Fibroblast of villous mesenchyme (primary cell): ENCODE results near the gene SUGP1. TPM values are rescaled to one million over a fixed set of nuclear protein-coding genes. Genes with fewer than 3 reads are reported as not detected.

Experiments
- DNase-seq: peaks from one replicate; pipeline ENCODE4 v3.0.0-alpha.2; 2010; ENCODE audit warnings: low read depth
- H3K4me3 ChIP-seq: 2 replicates; pipeline ENCODE4 v1.5.1; 2011; ENCODE audit warnings: low read depth, mild to moderate bottlenecking, low read length
- CTCF ChIP-seq: IDR thresholded peaks from 2 replicates; pipeline ENCODE4 v1.5.1; 2012; ENCODE audit warnings: low read depth, mild to moderate bottlenecking, low read length; ENCODE audit not compliant: insufficient read depth
- total RNA-seq: library from RNA; depleted of rRNA; stranded (reverse); fragments of >200 nt; gene quantifications from 2 replicates; pipeline ENCODE4 v1.2.3, GENCODE V29; 2012

The SUGP1 gene
- total RNA-seq, 1 donor: 22.5 TPM

GRCh38 chr19:19250196-19250801 lies 70.0 kb downstream of the SUGP1 start:
- TF ChIP-seq CTCF: no peak
- DNase-seq: no peak
- no peak overlapping the region for H3K4me3 ChIP-seq

- no peak for DNase-seq
- no peak overlapping the region for H3K4me3 ChIP-seq
- TF ChIP-seq CTCF: no peak
Observed at GRCh38 chr19:19240476-19240875, 79.8 kb downstream of the SUGP1 start.

- no peak for TF ChIP-seq CTCF
- no peak for DNase-seq
- no peak overlapping the region for H3K4me3 ChIP-seq
Observed at GRCh38 chr19:19239675-19240074, 80.6 kb downstream of the SUGP1 start.

GRCh38 chr19:19238126-19238894 lies 82.0 kb downstream of the SUGP1 start:
- H3K4me3 ChIP-seq: no peak overlapping the region
- DNase-seq: no peak
- no peak for TF ChIP-seq CTCF

GRCh38 chr19:19236173-19236572 lies 84.1 kb downstream of the SUGP1 start:
- H3K4me3 ChIP-seq: no peak overlapping the region
- DNase-seq: no peak
- TF ChIP-seq CTCF: no peak

- TF ChIP-seq CTCF: no peak
- no peak overlapping the region for H3K4me3 ChIP-seq
- DNase-seq: no peak
Observed at GRCh38 chr19:19234220-19234816, 86.0 kb downstream of the SUGP1 start.
